ENCODE data around the gene KIRREL3.
A peak's percentile ranks its signal among the peaks of the same experiment; 100 is the strongest.

The KIRREL3 gene

GRCh38 chr11:126426820-126427749 lies 573.5 kb downstream of the KIRREL3 start:
- Histone ChIP-seq H3K79me1 (ENCODE audit: low read depth, low read length) (no peaks in the 10 kb centered on the region), H3K27ac (replicated peaks; ENCODE audit: low read length) (no peak overlapping the region), H3K4ac (ENCODE audit: low read length) (no peak overlapping the region), H4K8ac (ENCODE audit: low read depth, low read length) (no peak overlapping the region), H2BK15ac (ENCODE audit: low read length) (no peak overlapping the region), H2BK120ac (ENCODE audit: low read depth, low read length) (no peak overlapping the region), H3K27me3 (ENCODE audit: control insufficient read depth in 3 of 3, insufficient read depth in 3 of 3, low read depth in 1 of 3, low read length in 3 of 3) (no peaks in the 10 kb centered on the region), H3K18ac (ENCODE audit: low read length) (no peak overlapping the region), H2AK5ac (ENCODE audit: low read depth, low read length) (no peak overlapping the region), H2BK12ac (ENCODE audit: low read length) (no peak overlapping the region), H3K4me2 (ENCODE audit: insufficient read depth, low read length, poor library complexity, severe bottlenecking) (no peak overlapping the region), H3K9ac (ENCODE audit: low read depth, low read length, poor library complexity) (no peak overlapping the region), H3K14ac (ENCODE audit: low read length) (no peak overlapping the region), H4K91ac (ENCODE audit: low read depth, low read length, poor library complexity) (no peak overlapping the region), H2AFZ (ENCODE audit: low read length) (no peak overlapping the region), H3K36me3 (replicated peaks in 1 of 2; ENCODE audit: control insufficient read depth in 2 of 2, insufficient read depth in 2 of 2, low read length in 2 of 2) (no peaks in the 10 kb centered on the region), H3K4me1 (ENCODE audit: control insufficient read depth in 2 of 2, insufficient read depth in 1 of 2, low read depth in 1 of 2, low read length in 2 of 2) (peaks cover 0 to 3% of the 10 kb centered on the region in 2 donors), H2BK5ac (ENCODE audit: low read length) (no peak overlapping the region), H3K23ac (ENCODE audit: low read depth, low read length, poor library complexity) (no peak overlapping the region), H3K4me3 (ENCODE audit: low read length in 2 of 2) (no peak overlapping the region), H3K9me3 (replicated peaks in 1 of 2; ENCODE audit: control insufficient read depth in 2 of 2, insufficient read depth in 1 of 2, low read depth in 1 of 2, low read length in 2 of 2) (no peaks in the 10 kb centered on the region)
- WGBS, 2 donors (ENCODE audit: extremely low coverage in 2 of 2, insufficient read length in 2 of 2, insufficient replicate concordance in 1 of 2), result no CpG with 5 or more reads among the region's 14 CpGs
- DNase-seq (ENCODE audit: low spot score), result no peak

GRCh38 chr11:126426106-126426505 lies 574.5 kb downstream of the KIRREL3 start:
- Histone ChIP-seq H3K4me2 (ENCODE audit: insufficient read depth, low read length, poor library complexity, severe bottlenecking) (no peak overlapping the region), H3K4me1 (ENCODE audit: control insufficient read depth in 2 of 2, insufficient read depth in 1 of 2, low read depth in 1 of 2, low read length in 2 of 2) (peaks cover 0 to 3% of the 10 kb centered on the region in 2 donors), H4K8ac (ENCODE audit: low read depth, low read length) (no peak overlapping the region), H3K36me3 (replicated peaks in 1 of 2; ENCODE audit: control insufficient read depth in 2 of 2, insufficient read depth in 2 of 2, low read length in 2 of 2) (no peaks in the 10 kb centered on the region), H2BK120ac (ENCODE audit: low read depth, low read length) (no peak overlapping the region), H2AK5ac (ENCODE audit: low read depth, low read length) (no peak overlapping the region), H3K18ac (ENCODE audit: low read length) (no peak overlapping the region), H3K79me1 (ENCODE audit: low read depth, low read length) (no peaks in the 10 kb centered on the region), H4K91ac (ENCODE audit: low read depth, low read length, poor library complexity) (no peak overlapping the region), H3K14ac (ENCODE audit: low read length) (no peak overlapping the region), H3K27me3 (ENCODE audit: control insufficient read depth in 3 of 3, insufficient read depth in 3 of 3, low read depth in 1 of 3, low read length in 3 of 3) (no peaks in the 10 kb centered on the region), H3K23ac (ENCODE audit: low read depth, low read length, poor library complexity) (no peak overlapping the region), H2BK5ac (ENCODE audit: low read length) (no peak overlapping the region), H3K27ac (replicated peaks; ENCODE audit: low read length) (no peak overlapping the region), H2BK12ac (ENCODE audit: low read length) (no peak overlapping the region), H2BK15ac (ENCODE audit: low read length) (no peak overlapping the region), H3K9me3 (replicated peaks in 1 of 2; ENCODE audit: control insufficient read depth in 2 of 2, insufficient read depth in 1 of 2, low read depth in 1 of 2, low read length in 2 of 2) (no peaks in the 10 kb centered on the region), H3K9ac (ENCODE audit: low read depth, low read length, poor library complexity) (no peak overlapping the region), H3K4ac (ENCODE audit: low read length) (no peak overlapping the region), H2AFZ (ENCODE audit: low read length) (no peak overlapping the region), H3K4me3 (ENCODE audit: low read length in 2 of 2) (no peak overlapping the region)
- DNase-seq (ENCODE audit: low spot score), result no peak
- WGBS, 2 donors (ENCODE audit: extremely low coverage in 2 of 2, insufficient read length in 2 of 2, insufficient replicate concordance in 1 of 2), result no CpG with 5 or more reads among the region's 3 CpGs

DNA sequence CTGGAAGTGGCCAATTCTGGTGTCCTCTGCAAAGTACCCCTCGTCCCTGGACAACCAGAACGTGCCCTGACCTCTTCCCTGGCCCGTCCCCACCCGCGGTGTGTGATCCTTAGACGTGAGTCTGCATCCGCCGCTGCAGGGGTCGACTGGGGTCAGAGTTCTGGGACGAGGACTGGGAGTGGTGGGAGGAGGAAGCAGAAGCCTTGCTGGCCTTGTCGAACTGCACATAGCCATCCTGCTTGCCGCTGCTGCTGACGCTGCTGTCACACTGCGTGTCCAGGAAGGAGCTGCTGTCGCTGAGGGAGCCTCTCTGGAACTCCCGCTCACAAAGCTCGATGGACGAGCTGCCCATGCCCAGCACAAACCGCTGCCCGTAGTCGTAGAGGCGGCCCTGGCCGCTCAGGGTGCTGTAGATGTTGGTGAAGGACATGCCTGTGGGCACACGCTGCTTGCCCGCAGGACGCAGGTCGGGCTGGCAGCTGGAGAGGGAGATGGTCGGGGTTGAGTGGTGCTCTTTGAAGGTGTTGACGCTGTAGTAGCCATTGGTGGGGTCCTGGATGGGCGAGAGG lies 576.0 kb downstream of the KIRREL3 start:
- Histone ChIP-seq H3K27ac (replicated peaks; ENCODE audit: low read length) (no peak overlapping the region), H3K23ac (ENCODE audit: low read depth, low read length, poor library complexity) (no peak overlapping the region), H4K91ac (ENCODE audit: low read depth, low read length, poor library complexity) (no peak overlapping the region), H3K4me2 (ENCODE audit: insufficient read depth, low read length, poor library complexity, severe bottlenecking) (no peak overlapping the region), H2BK15ac (ENCODE audit: low read length) (no peak overlapping the region), H3K4me3 (ENCODE audit: low read length in 2 of 2) (no peak overlapping the region), H3K4me1 (ENCODE audit: control insufficient read depth in 2 of 2, insufficient read depth in 1 of 2, low read depth in 1 of 2, low read length in 2 of 2) (peaks cover 0 to 3% of the 10 kb centered on the region in 2 donors), H2BK12ac (ENCODE audit: low read length) (no peak overlapping the region), H2BK5ac (ENCODE audit: low read length) (no peak overlapping the region), H2AK5ac (ENCODE audit: low read depth, low read length) (peak overlapping the region; percentile 79), H3K14ac (ENCODE audit: low read length) (no peak overlapping the region), H3K27me3 (ENCODE audit: control insufficient read depth in 3 of 3, insufficient read depth in 3 of 3, low read depth in 1 of 3, low read length in 3 of 3) (no peaks in the 10 kb centered on the region), H3K36me3 (replicated peaks in 1 of 2; ENCODE audit: control insufficient read depth in 2 of 2, insufficient read depth in 2 of 2, low read length in 2 of 2) (no peaks in the 10 kb centered on the region), H3K9me3 (replicated peaks in 1 of 2; ENCODE audit: control insufficient read depth in 2 of 2, insufficient read depth in 1 of 2, low read depth in 1 of 2, low read length in 2 of 2) (no peaks in the 10 kb centered on the region), H2BK120ac (ENCODE audit: low read depth, low read length) (no peak overlapping the region), H3K79me1 (ENCODE audit: low read depth, low read length) (no peaks in the 10 kb centered on the region), H2AFZ (ENCODE audit: low read length) (no peak overlapping the region), H3K18ac (ENCODE audit: low read length) (peak overlapping the region; percentile 76), H3K4ac (ENCODE audit: low read length) (no peak overlapping the region), H3K9ac (ENCODE audit: low read depth, low read length, poor library complexity) (no peak overlapping the region), H4K8ac (ENCODE audit: low read depth, low read length) (no peak overlapping the region)
- no peak for DNase-seq (ENCODE audit: low spot score)
- WGBS, 2 donors (ENCODE audit: extremely low coverage in 2 of 2, insufficient read length in 2 of 2, insufficient replicate concordance in 1 of 2), result no CpG with 5 or more reads among the region's 30 CpGs

DNA sequence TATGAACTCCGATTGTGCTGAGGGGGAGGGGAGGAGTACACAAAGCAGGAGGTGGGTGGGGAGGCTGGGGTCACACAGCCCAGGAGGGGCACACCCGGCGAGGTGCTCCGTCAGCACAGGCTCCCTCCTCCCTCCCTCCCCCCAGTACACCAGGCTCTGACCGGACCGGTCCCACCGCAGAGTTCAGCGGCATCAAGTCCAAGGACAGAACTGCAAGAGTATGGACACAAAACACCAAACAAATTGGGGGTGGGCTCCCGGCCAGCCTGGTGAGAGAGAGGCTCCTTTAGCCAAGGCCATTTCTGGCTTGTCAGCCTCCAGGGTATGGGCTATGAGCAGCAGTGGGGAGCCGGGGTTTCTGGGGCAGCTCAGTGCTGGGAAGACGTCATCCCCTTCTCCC lies 576.8 kb downstream of the KIRREL3 start:
- Histone ChIP-seq H3K4me2 (ENCODE audit: insufficient read depth, low read length, poor library complexity, severe bottlenecking) (no peak overlapping the region), H4K91ac (ENCODE audit: low read depth, low read length, poor library complexity) (no peak overlapping the region), H2BK12ac (ENCODE audit: low read length) (no peak overlapping the region), H3K27ac (replicated peaks; ENCODE audit: low read length) (no peak overlapping the region), H3K23ac (ENCODE audit: low read depth, low read length, poor library complexity) (peak overlapping the region; percentile 10), H3K14ac (ENCODE audit: low read length) (no peak overlapping the region), H2BK120ac (ENCODE audit: low read depth, low read length) (no peak overlapping the region), H4K8ac (ENCODE audit: low read depth, low read length) (no peak overlapping the region), H3K4ac (ENCODE audit: low read length) (no peak overlapping the region), H2BK15ac (ENCODE audit: low read length) (no peak overlapping the region), H3K27me3 (ENCODE audit: control insufficient read depth in 3 of 3, insufficient read depth in 3 of 3, low read depth in 1 of 3, low read length in 3 of 3) (no peaks in the 10 kb centered on the region), H3K4me1 (ENCODE audit: control insufficient read depth in 2 of 2, insufficient read depth in 1 of 2, low read depth in 1 of 2, low read length in 2 of 2) (peaks cover 0 to 3% of the 10 kb centered on the region in 2 donors), H2BK5ac (ENCODE audit: low read length) (no peak overlapping the region), H3K18ac (ENCODE audit: low read length) (no peak overlapping the region), H3K36me3 (replicated peaks in 1 of 2; ENCODE audit: control insufficient read depth in 2 of 2, insufficient read depth in 2 of 2, low read length in 2 of 2) (no peaks in the 10 kb centered on the region), H3K79me1 (ENCODE audit: low read depth, low read length) (no peaks in the 10 kb centered on the region), H3K9ac (ENCODE audit: low read depth, low read length, poor library complexity) (no peak overlapping the region), H2AK5ac (ENCODE audit: low read depth, low read length) (no peak overlapping the region), H3K9me3 (replicated peaks in 1 of 2; ENCODE audit: control insufficient read depth in 2 of 2, insufficient read depth in 1 of 2, low read depth in 1 of 2, low read length in 2 of 2) (no peaks in the 10 kb centered on the region), H3K4me3 (ENCODE audit: low read length in 2 of 2) (no peak overlapping the region), H2AFZ (ENCODE audit: low read length) (no peak overlapping the region)
- WGBS, 2 donors (ENCODE audit: extremely low coverage in 2 of 2, insufficient read length in 2 of 2, insufficient replicate concordance in 1 of 2), result no CpG with 5 or more reads among the region's 11 CpGs
- DNase-seq (ENCODE audit: low spot score), result no peak

Measured in neuronal stem cell (in vitro differentiated cells).